K562 (cell line): ENCODE measurements around the gene STX2. TPM values are rescaled to one million over a fixed set of nuclear protein-coding genes. Genes with fewer than 3 reads are reported as not detected.
A peak's percentile ranks its signal among the peaks of the same experiment; 100 is the strongest.

Experiments used
- ARID1B ChIP-seq: fragments of 450-650 bp; IDR thresholded peaks from 2 replicates; pipeline ENCODE4 v1.6.1; 2016; ENCODE audit warnings: antibody characterized with exemption, mild to moderate bottlenecking, inconsistent platforms
- BCLAF1 ChIP-seq, 2 experiments: fragments of 450-650 bp in 1 of 2; IDR thresholded peaks; 2 replicates each; pipeline ENCODE4 v1.6.1; 2011 to 2017; ENCODE audit warnings: low read depth in 2 of 2, antibody characterized with exemption in 1 of 2, borderline replicate concordance in 1 of 2, low read length in 1 of 2, mild to moderate bottlenecking in 1 of 2, mixed read lengths in 1 of 2; ENCODE audit not compliant: control insufficient read depth in 1 of 2
- BCOR ChIP-seq: fragments of 450-650 bp; IDR thresholded peaks from 2 replicates; pipeline ENCODE4 v1.6.1; 2016
- CBFB ChIP-seq: sonication (generic); formaldehyde crosslinking; IDR thresholded peaks from 2 replicates; pipeline ENCODE4 v1.4.0; 2020; ENCODE audit warnings: mild to moderate bottlenecking, missing genetic modification reagents
- DIDO1 ChIP-seq: fragments of 450-650 bp; IDR thresholded peaks from 2 replicates; pipeline ENCODE4 v1.6.1; 2016; ENCODE audit warnings: low read depth, missing biosample characterization, missing genetic modification characterization
- FOXA3 ChIP-seq, 2 experiments: fragments of 450-650 bp in 1 of 2; sonication (generic) in 1 of 2; formaldehyde crosslinking; IDR thresholded peaks in 1 of 2; conservative IDR thresholded peaks in 1 of 2; 2 replicates each; pipeline versions ENCODE4 v1.4.0 to v1.8.0; 2020 to 2022; ENCODE audit warnings: mild to moderate bottlenecking in 2 of 2, missing genetic modification reagents in 1 of 2
- FOXO4 ChIP-seq: fragments of 450-650 bp; formaldehyde crosslinking; IDR thresholded peaks from 2 replicates; pipeline ENCODE4 v1.4.0; 2020; ENCODE audit warnings: mild to moderate bottlenecking, moderate library complexity
- IFI16 ChIP-seq: fragments of 250-450 bp; sonication (Bioruptor Pico); IDR thresholded peaks from 2 replicates; pipeline ENCODE4 v2.1.2; 2022; ENCODE audit warnings: mild to moderate bottlenecking, inconsistent platforms
- KLF13 ChIP-seq: fragments of 450-650 bp; IDR thresholded peaks from 2 replicates; pipeline ENCODE4 v1.6.1; 2016; ENCODE audit warnings: missing genetic modification characterization, low read depth, mild to moderate bottlenecking, missing compliant biosample characterization, moderate library complexity, borderline replicate concordance
- LCOR ChIP-seq: sonication (generic); formaldehyde crosslinking; IDR thresholded peaks from 2 replicates; pipeline ENCODE4 v1.8.0; 2022; ENCODE audit warnings: mild to moderate bottlenecking, missing genetic modification reagents
- MAFK ChIP-seq: IDR thresholded peaks from 2 replicates; pipeline ENCODE4 v1.6.1; 2011; ENCODE audit warnings: low read length, improper control_type of control experiment
- NCOR1 ChIP-seq: fragments of 450-650 bp; IDR thresholded peaks from 2 replicates; pipeline ENCODE4 v1.6.1; 2016; ENCODE audit warnings: mild to moderate bottlenecking, moderate library complexity
- NELFE ChIP-seq: IDR thresholded peaks from 2 replicates; pipeline ENCODE4 v1.6.1; 2011; ENCODE audit warnings: mild to moderate bottlenecking; ENCODE audit not compliant: insufficient read depth, insufficient read length
- NRF1 ChIP-seq, 2 experiments: fragments of 450-650 bp; IDR thresholded peaks in 1 of 2; conservative IDR thresholded peaks in 1 of 2; 2 replicates each; pipeline ENCODE4 v1.6.1; 2014; ENCODE audit warnings: mild to moderate bottlenecking in 2 of 2
- SIN3A ChIP-seq, 2 experiments: fragments of 150-350 bp in 1 of 2; IDR thresholded peaks; 2 replicates each; pipeline ENCODE4 v1.6.1; 2011 to 2016; ENCODE audit warnings: borderline replicate concordance in 2 of 2, low read depth in 2 of 2, low read length in 2 of 2, mild to moderate bottlenecking in 2 of 2, moderate library complexity in 2 of 2; ENCODE audit not compliant: control insufficient read depth in 1 of 2
- SIX5 ChIP-seq, 2 experiments: IDR thresholded peaks; 2 replicates each; pipeline ENCODE4 v1.6.1; 2011; ENCODE audit warnings: low read length in 2 of 2, borderline replicate concordance in 1 of 2, low read depth in 1 of 2, mild to moderate bottlenecking in 1 of 2, moderate library complexity in 1 of 2; ENCODE audit not compliant: insufficient read depth in 1 of 2
- TARDBP ChIP-seq: fragments of 450-650 bp; IDR thresholded peaks from 2 replicates; pipeline ENCODE4 v1.6.1; 2016
- TFAP4 ChIP-seq: sonication (generic); formaldehyde crosslinking; IDR thresholded peaks from 2 replicates; pipeline ENCODE4 v1.8.0; 2022; ENCODE audit warnings: missing genetic modification reagents, mild to moderate bottlenecking, moderate library complexity, borderline replicate concordance
- TRIM24 ChIP-seq, 2 experiments: fragments of 450-650 bp; IDR thresholded peaks; 2 replicates each; pipeline ENCODE4 v1.6.1; 2016
- ZNF146 ChIP-seq: IDR thresholded peaks from one replicate; pipeline ENCODE4 v1.6.1; 2018; ENCODE audit warnings: missing compliant biosample characterization; ENCODE audit not compliant: unreplicated experiment
- ZNF212 ChIP-seq: fragments of 450-650 bp; formaldehyde crosslinking; IDR thresholded peaks from 2 replicates; pipeline ENCODE4 v1.4.0; 2020; ENCODE audit warnings: mild to moderate bottlenecking
- ZNF431 ChIP-seq: sonication (generic); formaldehyde crosslinking; IDR thresholded peaks from 2 replicates; pipeline ENCODE4 v1.8.0; 2022; ENCODE audit warnings: mild to moderate bottlenecking, missing genetic modification reagents
- polyA plus RNA-seq, 8 experiments: library from polyadenylated mRNA; depleted of rRNA in 4 of 8; stranded (reverse) in 5 of 8; unstranded in 3 of 8; fragments of >200 nt; fragmentation: Nextera tagmentation in 2 of 8; fragmentation: Illumina TruSeq in 1 of 8; extraction: Ambion mirVana in 2 of 8; extraction: Trizol in 1 of 8; gene quantifications; 2 replicates each; pipeline versions ENCODE4 v1.2.1 to v1.2.3, GENCODE V29; 2011 to 2014; ENCODE audit warnings: inconsistent platforms in 1 of 8, missing spikeins in 1 of 8
- total RNA-seq, 7 experiments: library from RNA; depleted of rRNA in 6 of 7; stranded (reverse); fragments of >200 nt in 6 of 7; fragmentation: Illumina TruSeq in 2 of 7; extraction: Trizol in 2 of 7; gene quantifications; 2 replicates each; pipeline versions ENCODE4 v1.2.1 to v1.2.3, GENCODE V29; 2011 to 2021; ENCODE audit warnings: low replicate concordance in 1 of 7
- TF ChIP-seq, protein P1 (sequence below), 2 experiments: fragments of 450-650 bp; conservative IDR thresholded peaks; 2 replicates each; pipeline ENCODE4 v1.6.1; 2017; ENCODE audit warnings: mild to moderate bottlenecking in 2 of 2, moderate library complexity in 2 of 2

Gene STX2
- total and polyA plus RNA-seq, 9 of the 15 experiments (the other 6 are each of a cell fraction or from before 2014, with no cell fraction given): 22.2 to 54.6 (median 30.8) TPM

DNA sequence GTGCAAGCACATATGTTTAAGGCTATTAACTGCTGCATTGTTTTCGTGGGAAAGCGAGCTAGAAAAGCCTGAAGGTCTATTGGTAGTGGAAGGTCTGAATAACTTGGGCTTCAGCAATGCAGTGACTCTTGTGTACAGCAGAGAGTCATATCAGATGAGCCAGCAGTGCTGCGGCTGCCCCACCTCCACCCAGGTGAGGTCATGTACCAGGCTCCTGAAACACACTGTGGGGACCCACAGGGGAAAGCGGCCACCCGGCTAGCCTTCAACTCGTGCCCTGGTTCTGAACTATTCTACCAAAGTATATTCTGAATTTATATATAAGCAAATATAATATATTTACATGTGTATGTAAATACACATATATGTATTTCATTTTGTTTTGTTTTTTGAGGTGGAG lies 20.1 kb upstream of the STX2 start (continued):
- TF ChIP-seq NCOR1 (0 out of 2 replicates have a peak, but pooled peaks have one; percentile 17), MAFK (no peak), TARDBP (no peak), ZNF212 (CRISPR knock-in tag) (no peak), DIDO1 (tag) (no peak), LCOR (CRISPR knock-in tag) (no peak), ARID1B (peak; percentile 58; the same call in 1 of the 2 replicates), CBFB (CRISPR knock-in tag) (no peak), FOXO4 (CRISPR knock-in tag) (no peak), NELFE (no peak), KLF13 (tag) (no peak), IFI16 (CRISPR knock-in tag) (no peak), TRIM24 (IDR thresholded peaks at IDR 0.05) (peak in 1 of 2 experiments; percentile 47; a peak in 1 of 4 replicates), NRF1 (conservative IDR thresholded peaks at IDR 0.05 in 1 of 2, IDR thresholded peaks at IDR 0.05 in 1 of 2) (no peak), BCLAF1 (IDR thresholded peaks at IDR 0.05; ENCODE audit: borderline replicate concordance in 1 of 2, control insufficient read depth in 1 of 2, low read depth in 2 of 2, low read length in 1 of 2) (no peak), SIN3A (IDR thresholded peaks at IDR 0.05; ENCODE audit: borderline replicate concordance in 2 of 2, control insufficient read depth in 1 of 2, low read depth in 2 of 2, low read length in 2 of 2) (no peak), ZNF146 (CRISPR knock-in tag) (no peak), TFAP4 (CRISPR knock-in tag) (peak; percentile 46; the same call in 1 of the 2 replicates), BCOR (no peak), FOXA3 (CRISPR knock-in tag; conservative IDR thresholded peaks at IDR 0.05 in 1 of 2, IDR thresholded peaks at IDR 0.05 in 1 of 2) (peak in 1 of 2 experiments; percentile 86; a peak in 2 of 4 replicates), ZNF431 (CRISPR knock-in tag) (no peak), SIX5 (IDR thresholded peaks at IDR 0.05; ENCODE audit: borderline replicate concordance in 1 of 2, insufficient read depth in 1 of 2, low read depth in 1 of 2, low read length in 2 of 2) (no peak)
- TF ChIP-seq, protein P1, sequence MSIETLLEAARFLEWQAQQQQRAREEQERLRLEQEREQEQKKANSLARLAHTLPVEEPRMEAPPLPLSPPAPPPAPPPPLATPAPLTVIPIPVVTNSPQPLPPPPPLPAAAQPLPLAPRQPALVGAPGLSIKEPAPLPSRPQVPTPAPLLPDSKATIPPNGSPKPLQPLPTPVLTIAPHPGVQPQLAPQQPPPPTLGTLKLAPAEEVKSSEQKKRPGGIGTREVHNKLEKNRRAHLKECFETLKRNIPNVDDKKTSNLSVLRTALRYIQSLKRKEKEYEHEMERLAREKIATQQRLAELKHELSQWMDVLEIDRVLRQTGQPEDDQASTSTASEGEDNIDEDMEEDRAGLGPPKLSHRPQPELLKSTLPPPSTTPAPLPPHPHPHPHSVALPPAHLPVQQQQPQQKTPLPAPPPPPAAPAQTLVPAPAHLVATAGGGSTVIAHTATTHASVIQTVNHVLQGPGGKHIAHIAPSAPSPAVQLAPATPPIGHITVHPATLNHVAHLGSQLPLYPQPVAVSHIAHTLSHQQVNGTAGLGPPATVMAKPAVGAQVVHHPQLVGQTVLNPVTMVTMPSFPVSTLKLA (conservative IDR thresholded peaks at IDR 0.05): no peak
